ENCODE results near the gene CCDC88B. TPM values are rescaled to one million over a fixed set of nuclear protein-coding genes. Genes with fewer than 3 reads are reported as not detected.
A peak's percentile ranks its signal among the peaks of the same experiment; 100 is the strongest.

The CCDC88B gene
- total and polyA plus RNA-seq, 9 of the 15 experiments (the other 6 are each of a cell fraction or from before 2014, with no cell fraction given): 0.13 to 18.1 (median 7.9) TPM

DNA sequence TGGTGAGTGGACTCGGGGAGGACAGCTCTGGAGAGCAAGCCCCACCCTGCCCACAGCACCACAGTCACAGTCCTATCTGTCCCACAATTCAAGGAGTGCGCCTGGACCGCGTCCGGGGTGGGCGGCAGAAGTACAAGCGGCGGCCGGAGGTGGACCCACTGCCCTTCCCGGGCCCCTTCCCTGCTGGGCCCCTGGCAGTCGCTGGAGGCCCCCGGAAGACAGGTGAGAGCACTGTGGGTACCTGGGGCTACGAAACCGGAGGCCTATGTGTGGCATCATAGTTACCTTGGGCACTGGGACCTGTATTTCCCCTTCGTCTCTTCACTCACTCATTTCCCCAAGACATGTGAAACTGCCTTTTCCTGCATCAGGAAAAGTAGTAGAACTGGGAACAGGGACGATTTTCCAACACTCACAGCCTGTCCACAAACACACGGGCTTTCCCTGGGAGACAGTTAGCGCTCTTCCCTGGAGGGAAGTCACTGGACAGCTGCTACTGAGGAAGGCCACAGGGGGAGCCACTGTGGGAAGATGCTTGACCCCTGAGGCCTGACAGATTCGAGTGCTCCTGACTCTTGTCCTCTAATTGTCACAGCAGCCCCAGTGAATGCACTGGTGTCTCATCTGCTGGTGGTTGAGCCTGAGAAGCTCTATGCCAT, 25.7 kb upstream of the CCDC88B start:
- no peaks in the 10 kb centered on the region for H3K27me3 ChIP-seq (ENCODE audit: control insufficient read depth in 2 of 2, insufficient read depth in 2 of 2, low read length in 2 of 2)
- no peak overlapping the region for H3K4me3 ChIP-seq
- FAIRE-seq (peak; percentile 15), ATAC-seq (no peak), DNase-seq (ENCODE audit: extremely low read depth in 1 of 4, low spot score in 3 of 4) (peak in 1 of 4 experiments; percentile 45)
- in situ Hi-C loops (cut with MboI) (no loop called here), intact Hi-C loops (cut with micrococcal nuclease) (no loop called here)
- ChIA-PET POLR2A (interaction anchor here (0.5 to 1.0 kb wide), 5 partner anchors 9 to 263 kb away, joined by 3 to 4 read pairs (median 3); no protein-coding TSS in a partner anchor), CTCF (ENCODE audit: low intra/inter-chr PET ratio) (no interaction called here)
- no peaks in the 10 kb centered on the region for H3K9me3 ChIP-seq (replicated peaks; ENCODE audit: control insufficient read depth, insufficient read depth, low read depth, low read length)
- no peak overlapping the region for H2AFZ ChIP-seq (ENCODE audit: low read depth, low read length)
- H4K20me1 ChIP-seq (replicated peaks; ENCODE audit: control insufficient read depth, insufficient read depth, low read length): no peaks in the 10 kb centered on the region; the same call in 1 of the 2 replicates
- BruUV-seq (replicated peaks): no TSS peak
- H3K9ac ChIP-seq (ENCODE audit: insufficient read depth in 1 of 2, low read depth in 2 of 2, low read length in 2 of 2): peak overlapping the region in 1 of 2 experiments; percentile 32; a peak in 1 of 4 replicates
- H3K4me2 ChIP-seq (ENCODE audit: insufficient read depth, low read length): no peak overlapping the region; the same call in 1 of the 2 replicates
- H3K27ac ChIP-seq (ENCODE audit: extremely low read depth, low read depth, low read length): no peak overlapping the region
- H3K4me1 ChIP-seq (replicated peaks in 1 of 2; ENCODE audit: control insufficient read depth in 2 of 2, insufficient read depth in 2 of 2, low read length in 2 of 2): peaks cover 4 to 60% of the 10 kb centered on the region in 2 experiments; a peak in 4 of 5 replicates
- H3K36me3 ChIP-seq (ENCODE audit: control insufficient read depth, insufficient read depth, low read length): peaks cover 60% of the 10 kb centered on the region
- H3K79me2 ChIP-seq (ENCODE audit: control insufficient read depth, insufficient read depth, low read length): peaks cover 51% of the 10 kb centered on the region
- 67% methylated on average over 9 of the region's 19 CpGs for WGBS (ENCODE audit: insufficient coverage, low coverage, missing lambda C conversion rate)
- no peaks in the 10 kb centered on the region for H3K9me1 ChIP-seq (ENCODE audit: control insufficient read depth, insufficient read depth, low read length)
- TF ChIP-seq CTCF (IDR thresholded peaks at IDR 0.05 in 2 of 3, conservative IDR thresholded peaks at IDR 0.05 in 1 of 3; ENCODE audit: insufficient read depth in 2 of 3, low read depth in 1 of 3, low read length in 3 of 3) (peak; percentile 34 to 53 (median 44); a peak in 5 of 6 replicates), PKNOX1 (IDR thresholded peaks at IDR 0.05) (0 out of 2 replicates have a peak, but pooled peaks have one; percentile 6), NELFE (IDR thresholded peaks at IDR 0.05; ENCODE audit: insufficient read depth, insufficient read length) (no peak), CTBP1 (IDR thresholded peaks at IDR 0.05; ENCODE audit: borderline replicate concordance) (peak; percentile 23; the same call in 1 of the 2 replicates), NR2C1 (IDR thresholded peaks at IDR 0.05) (peak; percentile 49), NR2C1 (tag; IDR thresholded peaks at IDR 0.05) (no peak), HMGN3 (IDR thresholded peaks at IDR 0.05; ENCODE audit: borderline replicate concordance, extremely low read depth, insufficient read length, low read depth, low read length) (peak; percentile 10), ZNF140 (CRISPR knock-in tag; IDR thresholded peaks at IDR 0.05) (no peak), POLR2G (IDR thresholded peaks at IDR 0.05; ENCODE audit: low read depth, low read length) (peak; percentile 45), SPI1 (IDR thresholded peaks at IDR 0.05; ENCODE audit: borderline replicate concordance, low read depth, low read length) (peak; percentile 58), RBFOX2 (IDR thresholded peaks at IDR 0.05; ENCODE audit: low read depth, low read length) (peak; percentile 41; the same call in 1 of the 2 replicates), ESRRA (IDR thresholded peaks at IDR 0.05; ENCODE audit: borderline replicate concordance, low read depth) (peak; percentile 18; the same call in 1 of the 2 replicates)
- TF ChIP-seq, protein P1, sequence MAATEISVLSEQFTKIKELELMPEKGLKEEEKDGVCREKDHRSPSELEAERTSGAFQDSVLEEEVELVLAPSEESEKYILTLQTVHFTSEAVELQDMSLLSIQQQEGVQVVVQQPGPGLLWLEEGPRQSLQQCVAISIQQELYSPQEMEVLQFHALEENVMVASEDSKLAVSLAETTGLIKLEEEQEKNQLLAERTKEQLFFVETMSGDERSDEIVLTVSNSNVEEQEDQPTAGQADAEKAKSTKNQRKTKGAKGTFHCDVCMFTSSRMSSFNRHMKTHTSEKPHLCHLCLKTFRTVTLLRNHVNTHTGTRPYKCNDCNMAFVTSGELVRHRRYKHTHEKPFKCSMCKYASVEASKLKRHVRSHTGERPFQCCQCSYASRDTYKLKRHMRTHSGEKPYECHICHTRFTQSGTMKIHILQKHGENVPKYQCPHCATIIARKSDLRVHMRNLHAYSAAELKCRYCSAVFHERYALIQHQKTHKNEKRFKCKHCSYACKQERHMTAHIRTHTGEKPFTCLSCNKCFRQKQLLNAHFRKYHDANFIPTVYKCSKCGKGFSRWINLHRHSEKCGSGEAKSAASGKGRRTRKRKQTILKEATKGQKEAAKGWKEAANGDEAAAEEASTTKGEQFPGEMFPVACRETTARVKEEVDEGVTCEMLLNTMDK (IDR thresholded peaks at IDR 0.05; ENCODE audit: borderline replicate concordance, insufficient read depth, low read depth, low read length, poor library complexity, severe bottlenecking): peak; percentile 88
- TF ChIP-seq, protein P2, sequence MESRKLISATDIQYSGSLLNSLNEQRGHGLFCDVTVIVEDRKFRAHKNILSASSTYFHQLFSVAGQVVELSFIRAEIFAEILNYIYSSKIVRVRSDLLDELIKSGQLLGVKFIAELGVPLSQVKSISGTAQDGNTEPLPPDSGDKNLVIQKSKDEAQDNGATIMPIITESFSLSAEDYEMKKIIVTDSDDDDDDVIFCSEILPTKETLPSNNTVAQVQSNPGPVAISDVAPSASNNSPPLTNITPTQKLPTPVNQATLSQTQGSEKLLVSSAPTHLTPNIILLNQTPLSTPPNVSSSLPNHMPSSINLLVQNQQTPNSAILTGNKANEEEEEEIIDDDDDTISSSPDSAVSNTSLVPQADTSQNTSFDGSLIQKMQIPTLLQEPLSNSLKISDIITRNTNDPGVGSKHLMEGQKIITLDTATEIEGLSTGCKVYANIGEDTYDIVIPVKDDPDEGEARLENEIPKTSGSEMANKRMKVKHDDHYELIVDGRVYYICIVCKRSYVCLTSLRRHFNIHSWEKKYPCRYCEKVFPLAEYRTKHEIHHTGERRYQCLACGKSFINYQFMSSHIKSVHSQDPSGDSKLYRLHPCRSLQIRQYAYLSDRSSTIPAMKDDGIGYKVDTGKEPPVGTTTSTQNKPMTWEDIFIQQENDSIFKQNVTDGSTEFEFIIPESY (CRISPR knock-in tag; IDR thresholded peaks at IDR 0.05): peak; percentile 84
